HepG2 (cell line): ENCODE results near the gene LRP1-AS. TPM values are rescaled to one million over a fixed set of nuclear protein-coding genes. Genes with fewer than 3 reads are reported as not detected.

Source experiments
- ATF1 ChIP-seq: IDR thresholded peaks from 2 replicates; pipeline ENCODE4 v1.6.1; 2016; ENCODE audit warnings: mild to moderate bottlenecking, control low read depth
- FOSL2 ChIP-seq: sonication (generic); formaldehyde crosslinking; IDR thresholded peaks from 2 replicates; pipeline ENCODE4 v1.4.0; 2020; ENCODE audit warnings: missing genetic modification reagents
- PAWR ChIP-seq: sonication (generic); formaldehyde crosslinking; IDR thresholded peaks from 2 replicates; pipeline ENCODE4 v1.4.0; 2020; ENCODE audit warnings: missing genetic modification reagents, mild to moderate bottlenecking, borderline replicate concordance
- PRMT3 ChIP-seq: sonication (generic); formaldehyde crosslinking; IDR thresholded peaks from 2 replicates; pipeline ENCODE4 v1.8.1; 2022; ENCODE audit warnings: low read depth, mild to moderate bottlenecking, moderate library complexity, missing genetic modification reagents, borderline replicate concordance
- RFXAP ChIP-seq: sonication (generic); formaldehyde crosslinking; IDR thresholded peaks from 2 replicates; pipeline ENCODE4 v1.4.0; 2020; ENCODE audit warnings: missing genetic modification reagents, borderline replicate concordance
- SNRNP70 ChIP-seq: fragments of 200-400 bp; formaldehyde crosslinking; IDR thresholded peaks from 2 replicates; pipeline ENCODE4 v1.6.1; 2017; ENCODE audit warnings: mild to moderate bottlenecking, low read depth, low read length, moderate library complexity
- SOX6 ChIP-seq, 2 experiments: fragments of 450-650 bp in 1 of 2; sonication (generic) in 1 of 2; formaldehyde crosslinking in 1 of 2; IDR thresholded peaks; 2 replicates each; pipeline versions ENCODE4 v1.4.0 to v1.6.1; 2017 to 2020; ENCODE audit warnings: antibody characterized with exemption in 1 of 2, mild to moderate bottlenecking in 1 of 2, missing genetic modification reagents in 1 of 2
- SPEN ChIP-seq: sonication (generic); formaldehyde crosslinking; IDR thresholded peaks from 2 replicates; pipeline ENCODE4 v1.5.1; 2020; ENCODE audit warnings: low read depth, mild to moderate bottlenecking, missing genetic modification reagents
- USF2 ChIP-seq, 2 experiments: sonication (generic) in 1 of 2; formaldehyde crosslinking in 1 of 2; IDR thresholded peaks; 2 replicates each; pipeline versions ENCODE4 v1.5.1 to v1.6.1; 2011 to 2020; ENCODE audit warnings: borderline replicate concordance in 1 of 2, low read depth in 1 of 2, low read length in 1 of 2, mild to moderate bottlenecking in 1 of 2, missing genetic modification reagents in 1 of 2, moderate library complexity in 1 of 2
- ZHX1 ChIP-seq: sonication (generic); formaldehyde crosslinking; IDR thresholded peaks from 2 replicates; pipeline ENCODE4 v1.8.1; 2022; ENCODE audit warnings: low read depth, mild to moderate bottlenecking, missing genetic modification reagents
- ZMAT3 ChIP-seq: sonication (generic); formaldehyde crosslinking; conservative IDR thresholded peaks from 2 replicates; pipeline ENCODE4 v1.7.0; 2021; ENCODE audit warnings: missing genetic modification reagents
- ZNF256 ChIP-seq: sonication (generic); formaldehyde crosslinking; conservative IDR thresholded peaks from 2 replicates; pipeline ENCODE4 v1.4.0; 2020; ENCODE audit warnings: missing genetic modification reagents
- ZNF382 ChIP-seq: sonication (generic); formaldehyde crosslinking; IDR thresholded peaks from 2 replicates; pipeline ENCODE4 v1.5.0; 2020; ENCODE audit warnings: missing genetic modification reagents, mild to moderate bottlenecking, borderline replicate concordance
- ZNF484 ChIP-seq: sonication (generic); formaldehyde crosslinking; IDR thresholded peaks from 2 replicates; pipeline ENCODE4 v1.5.1; 2020; ENCODE audit warnings: mild to moderate bottlenecking, low read depth, missing genetic modification reagents, borderline replicate concordance
- ZNF530 ChIP-seq: sonication (generic); formaldehyde crosslinking; IDR thresholded peaks from 2 replicates; pipeline ENCODE4 v1.5.0; 2020; ENCODE audit warnings: low read depth, mild to moderate bottlenecking, missing genetic modification reagents
- ZNF598 ChIP-seq: sonication (generic); formaldehyde crosslinking; IDR thresholded peaks from 2 replicates; pipeline ENCODE4 v1.5.1; 2020; ENCODE audit warnings: mild to moderate bottlenecking, missing genetic modification reagents, borderline replicate concordance
- ZNF747 ChIP-seq: sonication (generic); formaldehyde crosslinking; IDR thresholded peaks from 2 replicates; pipeline ENCODE4 v1.8.1; 2023; ENCODE audit warnings: missing genetic modification reagents, mild to moderate bottlenecking, borderline replicate concordance
- ZNF766 ChIP-seq: sonication (generic); formaldehyde crosslinking; IDR thresholded peaks from 2 replicates; pipeline ENCODE4 v1.5.0; 2020; ENCODE audit warnings: missing genetic modification reagents, borderline replicate concordance
- ZNF780A ChIP-seq: sonication (generic); formaldehyde crosslinking; IDR thresholded peaks from 2 replicates; pipeline ENCODE4 v1.8.0; 2022; ENCODE audit warnings: mild to moderate bottlenecking, missing genetic modification reagents, moderate library complexity
- polyA plus RNA-seq, 8 experiments: library from polyadenylated mRNA; depleted of rRNA in 3 of 8; stranded (reverse) in 7 of 8; unstranded in 1 of 8; fragments of >200 nt; fragmentation: Illumina TruSeq in 4 of 8; extraction: Trizol in 4 of 8; gene quantifications; 2 replicates each; pipeline versions ENCODE4 v1.2.1 to v1.2.3, GENCODE V29; 2011 to 2016; ENCODE audit warnings: low read depth in 4 of 8, missing spikeins in 1 of 8, mixed read lengths in 1 of 8; ENCODE audit not compliant: insufficient read depth in 1 of 8
- total RNA-seq, 5 experiments: library from RNA; depleted of rRNA; stranded (reverse); fragments of >200 nt; fragmentation: Illumina TruSeq; extraction: Trizol; gene quantifications; 2 replicates each; pipeline ENCODE4 v1.2.3, GENCODE V29; 2016; ENCODE audit warnings: low read depth in 1 of 5
- TF ChIP-seq, protein P1 (sequence below): sonication (generic); formaldehyde crosslinking; IDR thresholded peaks from 2 replicates; pipeline ENCODE4 v1.9.0; 2021; ENCODE audit warnings: missing genetic modification reagents, borderline replicate concordance

Gene LRP1-AS
- total and polyA plus RNA-seq, 2 of the 13 experiments (the other 11 are each of a cell fraction or from before 2014, with no cell fraction given): 0.20 TPM; not detected in 1

DNA sequence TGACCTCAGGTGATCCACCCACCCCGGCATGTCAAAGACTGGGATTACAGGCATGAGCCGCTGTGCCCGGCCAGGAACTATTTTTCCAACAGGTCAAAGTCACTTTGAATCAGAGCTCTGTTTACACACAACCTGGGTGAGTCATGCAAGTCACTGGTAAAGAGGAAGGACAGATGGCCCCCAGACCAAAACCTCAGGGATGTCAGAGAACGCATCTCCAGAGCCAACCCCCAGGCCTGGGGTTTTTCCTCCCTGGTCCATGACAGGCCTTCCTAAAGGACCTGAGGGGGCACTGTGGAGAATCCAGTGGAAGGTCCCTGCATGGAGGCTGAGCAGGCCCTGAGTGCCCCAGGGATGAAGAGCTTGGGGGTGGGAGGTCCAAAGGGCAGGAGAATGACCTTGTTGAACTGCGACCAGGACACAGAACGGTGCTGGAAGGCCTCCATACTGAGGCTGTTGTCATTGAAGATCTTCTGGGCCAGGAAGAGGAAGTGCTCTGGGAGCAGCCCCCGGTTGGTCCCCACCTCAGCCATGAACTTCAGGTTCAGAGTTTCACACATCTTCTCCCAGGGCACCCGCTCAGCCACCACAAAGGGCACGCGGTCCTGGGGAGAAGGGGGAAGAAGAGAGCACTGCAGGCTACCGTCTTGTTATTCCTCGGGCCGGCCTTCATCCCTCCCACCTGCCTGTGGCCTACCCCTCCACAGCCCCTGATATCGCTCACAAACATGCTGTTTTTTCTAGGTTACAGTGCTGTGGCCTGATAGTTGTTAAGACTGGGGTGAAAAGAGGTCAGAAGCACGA is 45.3 kb downstream of the LRP1-AS start (continued):
- TF ChIP-seq PRMT3 (CRISPR knock-in tag): peak; percentile 56; the same call in 1 of the 2 replicates
- no peak for TF ChIP-seq ZNF382 (CRISPR knock-in tag)
- no peak for TF ChIP-seq ZNF780A (CRISPR knock-in tag)
- no peak for TF ChIP-seq SOX6 (IDR thresholded peaks at IDR 0.05)
- TF ChIP-seq SOX6 (CRISPR knock-in tag; IDR thresholded peaks at IDR 0.05): peak; percentile 89
- TF ChIP-seq ATF1 (CRISPR knock-in tag): no peak
- TF ChIP-seq ZNF256: 0 out of 2 replicates have a peak, but pooled peaks have one; percentile 52
- TF ChIP-seq ZHX1 (CRISPR knock-in tag): no peak
- no peak for TF ChIP-seq SNRNP70
- no peak for TF ChIP-seq ZNF484 (CRISPR knock-in tag)
- no peak; the same call in 1 of the 2 replicates for TF ChIP-seq ZNF747 (CRISPR knock-in tag)
- TF ChIP-seq ZNF598 (CRISPR knock-in tag): no peak; the same call in 1 of the 2 replicates
- no peak for TF ChIP-seq ZNF530 (CRISPR knock-in tag)
- TF ChIP-seq PAWR (CRISPR knock-in tag): no peak
- no peak for TF ChIP-seq ZNF766
- peak; percentile 99 for TF ChIP-seq FOSL2
- TF ChIP-seq RFXAP: no peak; the same call in 1 of the 2 replicates
- TF ChIP-seq USF2 (IDR thresholded peaks at IDR 0.05; ENCODE audit: low read depth, low read length): no peak
- TF ChIP-seq USF2 (CRISPR knock-in tag; IDR thresholded peaks at IDR 0.05; ENCODE audit: borderline replicate concordance): peak; percentile 50; the same call in 1 of the 2 replicates
- TF ChIP-seq, protein P1, sequence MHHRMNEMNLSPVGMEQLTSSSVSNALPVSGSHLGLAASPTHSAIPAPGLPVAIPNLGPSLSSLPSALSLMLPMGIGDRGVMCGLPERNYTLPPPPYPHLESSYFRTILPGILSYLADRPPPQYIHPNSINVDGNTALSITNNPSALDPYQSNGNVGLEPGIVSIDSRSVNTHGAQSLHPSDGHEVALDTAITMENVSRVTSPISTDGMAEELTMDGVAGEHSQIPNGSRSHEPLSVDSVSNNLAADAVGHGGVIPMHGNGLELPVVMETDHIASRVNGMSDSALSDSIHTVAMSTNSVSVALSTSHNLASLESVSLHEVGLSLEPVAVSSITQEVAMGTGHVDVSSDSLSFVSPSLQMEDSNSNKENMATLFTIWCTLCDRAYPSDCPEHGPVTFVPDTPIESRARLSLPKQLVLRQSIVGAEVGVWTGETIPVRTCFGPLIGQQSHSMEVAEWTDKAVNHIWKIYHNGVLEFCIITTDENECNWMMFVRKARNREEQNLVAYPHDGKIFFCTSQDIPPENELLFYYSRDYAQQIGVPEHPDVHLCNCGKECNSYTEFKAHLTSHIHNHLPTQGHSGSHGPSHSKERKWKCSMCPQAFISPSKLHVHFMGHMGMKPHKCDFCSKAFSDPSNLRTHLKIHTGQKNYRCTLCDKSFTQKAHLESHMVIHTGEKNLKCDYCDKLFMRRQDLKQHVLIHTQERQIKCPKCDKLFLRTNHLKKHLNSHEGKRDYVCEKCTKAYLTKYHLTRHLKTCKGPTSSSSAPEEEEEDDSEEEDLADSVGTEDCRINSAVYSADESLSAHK (CRISPR knock-in tag): no peak
- peak; percentile 75; the same call in 1 of the 2 replicates for TF ChIP-seq SPEN
- TF ChIP-seq ZMAT3 (CRISPR knock-in tag): peak; percentile 43; the same call in 1 of the 2 replicates
